ENCODE measurements around the gene SRRM2.

The SRRM2 gene

GRCh38 chr16:2806286-2806685 lies 53.8 kb downstream of the SRRM2 start:
- no peak for DNase-seq (ENCODE audit: low spot score)
- Histone ChIP-seq H3K4me1 (ENCODE audit: control insufficient read depth in 2 of 2, insufficient read depth in 1 of 2, low read depth in 1 of 2, low read length in 2 of 2) (no peaks in the 10 kb centered on the region), H3K4me3 (ENCODE audit: low read length in 2 of 2) (peak overlapping the region in 1 of 2 donors; percentile 62), H3K9me3 (replicated peaks in 1 of 2; ENCODE audit: control insufficient read depth in 2 of 2, insufficient read depth in 1 of 2, low read depth in 1 of 2, low read length in 2 of 2) (peaks cover 7 to 19% of the 10 kb centered on the region in 2 donors), H3K14ac (ENCODE audit: low read length) (peak overlapping the region; percentile 48), H3K27ac (replicated peaks; ENCODE audit: low read length) (no peak overlapping the region), H3K36me3 (replicated peaks in 1 of 2; ENCODE audit: control insufficient read depth in 2 of 2, insufficient read depth in 2 of 2, low read length in 2 of 2) (no peaks in the 10 kb centered on the region), H3K4me2 (ENCODE audit: insufficient read depth, low read length, poor library complexity, severe bottlenecking) (no peak overlapping the region), H4K91ac (ENCODE audit: low read depth, low read length, poor library complexity) (no peak overlapping the region), H3K27me3 (ENCODE audit: control insufficient read depth in 3 of 3, insufficient read depth in 3 of 3, low read depth in 1 of 3, low read length in 3 of 3) (peaks cover 0 to 6% (median 0%) of the 10 kb centered on the region in 3 experiments), H3K79me1 (ENCODE audit: low read depth, low read length) (peaks cover 2% of the 10 kb centered on the region), H4K8ac (ENCODE audit: low read depth, low read length) (no peak overlapping the region), H2BK5ac (ENCODE audit: low read length) (no peak overlapping the region), H3K9ac (ENCODE audit: low read depth, low read length, poor library complexity) (no peak overlapping the region), H2BK15ac (ENCODE audit: low read length) (no peak overlapping the region), H3K4ac (ENCODE audit: low read length) (no peak overlapping the region), H2AK5ac (ENCODE audit: low read depth, low read length) (no peak overlapping the region), H3K18ac (ENCODE audit: low read length) (no peak overlapping the region), H2BK120ac (ENCODE audit: low read depth, low read length) (no peak overlapping the region), H2BK12ac (ENCODE audit: low read length) (no peak overlapping the region), H3K23ac (ENCODE audit: low read depth, low read length, poor library complexity) (no peak overlapping the region), H2AFZ (ENCODE audit: low read length) (no peak overlapping the region)
- no CpG with 5 or more reads among the region's 5 CpGs for WGBS, 2 donors (ENCODE audit: extremely low coverage in 2 of 2, insufficient read length in 2 of 2, insufficient replicate concordance in 1 of 2)

- Histone ChIP-seq H3K27ac (replicated peaks; ENCODE audit: low read length) (no peak overlapping the region), H2BK120ac (ENCODE audit: low read depth, low read length) (no peak overlapping the region), H3K4me3 (ENCODE audit: low read length in 2 of 2) (no peak overlapping the region), H4K91ac (ENCODE audit: low read depth, low read length, poor library complexity) (peak overlapping the region; percentile 11), H3K18ac (ENCODE audit: low read length) (no peak overlapping the region), H3K14ac (ENCODE audit: low read length) (no peak overlapping the region), H3K9ac (ENCODE audit: low read depth, low read length, poor library complexity) (no peak overlapping the region), H3K23ac (ENCODE audit: low read depth, low read length, poor library complexity) (no peak overlapping the region), H3K79me1 (ENCODE audit: low read depth, low read length) (peaks cover 4% of the 10 kb centered on the region), H3K36me3 (replicated peaks in 1 of 2; ENCODE audit: control insufficient read depth in 2 of 2, insufficient read depth in 2 of 2, low read length in 2 of 2) (no peaks in the 10 kb centered on the region), H3K4me1 (ENCODE audit: control insufficient read depth in 2 of 2, insufficient read depth in 1 of 2, low read depth in 1 of 2, low read length in 2 of 2) (no peaks in the 10 kb centered on the region), H2BK12ac (ENCODE audit: low read length) (no peak overlapping the region), H2BK5ac (ENCODE audit: low read length) (no peak overlapping the region), H3K9me3 (replicated peaks in 1 of 2; ENCODE audit: control insufficient read depth in 2 of 2, insufficient read depth in 1 of 2, low read depth in 1 of 2, low read length in 2 of 2) (peaks cover 7 to 19% of the 10 kb centered on the region in 2 donors), H2BK15ac (ENCODE audit: low read length) (no peak overlapping the region), H2AK5ac (ENCODE audit: low read depth, low read length) (no peak overlapping the region), H3K4ac (ENCODE audit: low read length) (no peak overlapping the region), H2AFZ (ENCODE audit: low read length) (no peak overlapping the region), H4K8ac (ENCODE audit: low read depth, low read length) (no peak overlapping the region), H3K4me2 (ENCODE audit: insufficient read depth, low read length, poor library complexity, severe bottlenecking) (no peak overlapping the region), H3K27me3 (ENCODE audit: control insufficient read depth in 3 of 3, insufficient read depth in 3 of 3, low read depth in 1 of 3, low read length in 3 of 3) (peaks cover 0 to 13% (median 0%) of the 10 kb centered on the region in 3 experiments)
- no peak for DNase-seq (ENCODE audit: low spot score)
- WGBS, 2 donors (ENCODE audit: extremely low coverage in 2 of 2, insufficient read length in 2 of 2, insufficient replicate concordance in 1 of 2), result no CpG with 5 or more reads among the region's 7 CpGs
Observed at GRCh38 chr16:2808181-2808580, 55.7 kb downstream of the SRRM2 start.

GRCh38 chr16:2809149-2809760 lies 56.8 kb downstream of the SRRM2 start:
- H3K27me3 ChIP-seq (ENCODE audit: control insufficient read depth in 3 of 3, insufficient read depth in 3 of 3, low read depth in 1 of 3, low read length in 3 of 3), result peaks cover 0 to 13% (median 0%) of the 10 kb centered on the region in 3 experiments
- no peak overlapping the region for H3K4me2 ChIP-seq (ENCODE audit: insufficient read depth, low read length, poor library complexity, severe bottlenecking)

GRCh38 chr16:2810651-2811050 lies 58.2 kb downstream of the SRRM2 start:
- Histone ChIP-seq H2BK5ac (ENCODE audit: low read length) (no peak overlapping the region), H4K8ac (ENCODE audit: low read depth, low read length) (no peak overlapping the region), H2AFZ (ENCODE audit: low read length) (no peak overlapping the region), H3K23ac (ENCODE audit: low read depth, low read length, poor library complexity) (no peak overlapping the region), H2AK5ac (ENCODE audit: low read depth, low read length) (no peak overlapping the region), H3K4me2 (ENCODE audit: insufficient read depth, low read length, poor library complexity, severe bottlenecking) (no peak overlapping the region), H3K18ac (ENCODE audit: low read length) (peak overlapping the region; percentile 48), H3K4ac (ENCODE audit: low read length) (no peak overlapping the region), H3K14ac (ENCODE audit: low read length) (peak overlapping the region; percentile 38), H3K9ac (ENCODE audit: low read depth, low read length, poor library complexity) (no peak overlapping the region), H3K27me3 (ENCODE audit: control insufficient read depth in 3 of 3, insufficient read depth in 3 of 3, low read depth in 1 of 3, low read length in 3 of 3) (peaks cover 0 to 22% (median 0%) of the 10 kb centered on the region in 3 experiments), H2BK15ac (ENCODE audit: low read length) (no peak overlapping the region), H3K4me3 (ENCODE audit: low read length in 2 of 2) (no peak overlapping the region), H3K27ac (replicated peaks; ENCODE audit: low read length) (no peak overlapping the region), H3K9me3 (replicated peaks in 1 of 2; ENCODE audit: control insufficient read depth in 2 of 2, insufficient read depth in 1 of 2, low read depth in 1 of 2, low read length in 2 of 2) (peaks cover 0 to 5% of the 10 kb centered on the region in 2 donors), H2BK12ac (ENCODE audit: low read length) (no peak overlapping the region), H3K36me3 (replicated peaks in 1 of 2; ENCODE audit: control insufficient read depth in 2 of 2, insufficient read depth in 2 of 2, low read length in 2 of 2) (no peaks in the 10 kb centered on the region), H4K91ac (ENCODE audit: low read depth, low read length, poor library complexity) (no peak overlapping the region), H2BK120ac (ENCODE audit: low read depth, low read length) (no peak overlapping the region), H3K4me1 (ENCODE audit: control insufficient read depth in 2 of 2, insufficient read depth in 1 of 2, low read depth in 1 of 2, low read length in 2 of 2) (no peaks in the 10 kb centered on the region), H3K79me1 (ENCODE audit: low read depth, low read length) (peaks cover 4% of the 10 kb centered on the region)
- no CpG with 5 or more reads among the region's 6 CpGs for WGBS, 2 donors (ENCODE audit: extremely low coverage in 2 of 2, insufficient read length in 2 of 2, insufficient replicate concordance in 1 of 2)
- DNase-seq (ENCODE audit: low spot score), result no peak

More at GRCh38 chr16:2809149-2809760, 56.8 kb downstream of the SRRM2 start:
- H3K18ac ChIP-seq (ENCODE audit: low read length), result no peak overlapping the region
- H4K91ac ChIP-seq (ENCODE audit: low read depth, low read length, poor library complexity), result no peak overlapping the region
- H2BK120ac ChIP-seq (ENCODE audit: low read depth, low read length), result no peak overlapping the region
- no peak overlapping the region for H4K8ac ChIP-seq (ENCODE audit: low read depth, low read length)
- H3K4ac ChIP-seq (ENCODE audit: low read length), result no peak overlapping the region
- H3K4me3 ChIP-seq (ENCODE audit: low read length in 2 of 2), result no peak overlapping the region
- H3K23ac ChIP-seq (ENCODE audit: low read depth, low read length, poor library complexity), result no peak overlapping the region
- H3K27ac ChIP-seq (replicated peaks; ENCODE audit: low read length), result no peak overlapping the region
- DNase-seq (ENCODE audit: low spot score), result no peak
- H3K14ac ChIP-seq (ENCODE audit: low read length), result no peak overlapping the region
- H3K79me1 ChIP-seq (ENCODE audit: low read depth, low read length), result peaks cover 4% of the 10 kb centered on the region
- H2AFZ ChIP-seq (ENCODE audit: low read length), result no peak overlapping the region
- H3K36me3 ChIP-seq (replicated peaks in 1 of 2; ENCODE audit: control insufficient read depth in 2 of 2, insufficient read depth in 2 of 2, low read length in 2 of 2), result no peaks in the 10 kb centered on the region
- no peak overlapping the region for H2BK15ac ChIP-seq (ENCODE audit: low read length)
- H2AK5ac ChIP-seq (ENCODE audit: low read depth, low read length), result no peak overlapping the region
- peaks cover 2 to 16% of the 10 kb centered on the region in 2 donors for H3K9me3 ChIP-seq (replicated peaks in 1 of 2; ENCODE audit: control insufficient read depth in 2 of 2, insufficient read depth in 1 of 2, low read depth in 1 of 2, low read length in 2 of 2)
- no CpG with 5 or more reads among the region's 3 CpGs for WGBS, 2 donors (ENCODE audit: extremely low coverage in 2 of 2, insufficient read length in 2 of 2, insufficient replicate concordance in 1 of 2)
- H3K4me1 ChIP-seq (ENCODE audit: control insufficient read depth in 2 of 2, insufficient read depth in 1 of 2, low read depth in 1 of 2, low read length in 2 of 2), result no peaks in the 10 kb centered on the region
- no peak overlapping the region for H2BK12ac ChIP-seq (ENCODE audit: low read length)
- H2BK5ac ChIP-seq (ENCODE audit: low read length), result no peak overlapping the region
- H3K9ac ChIP-seq (ENCODE audit: low read depth, low read length, poor library complexity), result no peak overlapping the region
